ENCODE data around the gene CARNS1. TPM values are rescaled to one million over a fixed set of nuclear protein-coding genes. Genes with fewer than 3 reads are reported as not detected.

CARNS1 gene
- total and polyA plus RNA-seq, 7 experiments from 2014 or later = 0.53 to 14.2 (median 4.3) TPM

DNA sequence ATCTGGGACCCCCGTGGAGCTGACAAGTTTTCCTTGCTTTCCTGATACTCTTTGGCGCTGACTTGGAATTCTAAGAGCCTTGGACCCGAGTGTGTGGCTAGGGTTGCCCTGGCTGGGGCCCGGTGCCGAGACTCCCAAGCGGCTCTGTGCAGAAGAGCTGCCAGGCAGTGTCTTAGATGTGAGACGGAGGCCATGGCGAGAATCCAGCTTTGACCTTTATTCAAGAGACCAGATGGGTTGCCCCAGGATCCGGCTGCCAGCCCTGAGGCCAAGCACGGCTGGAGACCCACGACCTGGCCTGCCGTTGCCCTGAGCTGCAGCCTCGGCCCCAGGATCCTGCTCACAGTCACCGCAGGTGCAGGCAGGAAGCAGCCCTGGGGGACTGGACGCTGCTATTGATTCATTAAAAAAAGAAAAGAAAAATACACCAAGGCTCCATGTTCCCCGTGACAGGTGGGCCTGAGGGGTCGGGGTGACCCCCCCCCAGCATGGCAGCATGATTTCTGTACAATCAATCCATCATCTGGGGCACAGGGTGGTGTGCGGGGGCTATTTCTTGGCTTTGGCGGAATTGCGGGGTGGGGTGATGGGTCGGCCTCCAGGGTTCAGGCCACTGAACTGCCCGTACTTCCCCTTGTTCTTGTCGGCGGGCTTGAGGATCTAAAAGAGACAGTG is 17.4 kb upstream of the CARNS1 start:
- Histone ChIP-seq H3K9me3 (ENCODE audit: control insufficient read depth in 2 of 3, low read length in 3 of 3) (no peaks in the 10 kb centered on the region), H3K36me3 (ENCODE audit: control insufficient read depth in 2 of 3, insufficient read depth in 3 of 3, low read length in 3 of 3) (peaks cover 13 to 59% (median 14%) of the 10 kb centered on the region in 3 experiments), H3K4me1 (ENCODE audit: control insufficient read depth in 2 of 2, insufficient read depth in 2 of 2, low read length in 2 of 2) (peaks cover 39 to 50% of the 10 kb centered on the region in 2 donors), H3K4me3 (ENCODE audit: low read length) (no peak overlapping the region), H3K27ac (ENCODE audit: low read depth, low read length) (peak overlapping the region; percentile 75), H3K27me3 (ENCODE audit: control insufficient read depth in 2 of 2, insufficient read depth in 2 of 2, low read length in 2 of 2) (no peaks in the 10 kb centered on the region)
- Mint-ChIP-seq H3K36me3 (peaks cover 0 to 26% (median 0%) of the 10 kb centered on the region in 5 donors), H3K27me3 (no peaks in the 10 kb centered on the region), H3K9me3 (no peaks in the 10 kb centered on the region), H3K27ac (peak overlapping the region; percentile 44 to 94 (median 77)), H3K4me3 (peak overlapping the region; percentile 14 to 72 (median 48)), H3K4me1 (peaks cover 28 to 54% (median 42%) of the 10 kb centered on the region in 7 donors)
- intact Hi-C loops (cut with micrococcal nuclease) = no loop called here
- ChIA-PET POLR2A (interaction anchor here (1.1 to 25.4 kb wide), 6 partner anchors 11 to 154 kb away, joined by 3 to 1530 read pairs (median 4); partner anchors contain the start of genes CARNS1, PTPRCAP and RPS6KB2), CTCF (interaction anchor here (1.0 kb wide), 1 partner anchor 56 kb away, joined by 3 read pairs; no protein-coding TSS in a partner anchor)
- no peak for ATAC-seq
- no peak for DNase-seq

DNA sequence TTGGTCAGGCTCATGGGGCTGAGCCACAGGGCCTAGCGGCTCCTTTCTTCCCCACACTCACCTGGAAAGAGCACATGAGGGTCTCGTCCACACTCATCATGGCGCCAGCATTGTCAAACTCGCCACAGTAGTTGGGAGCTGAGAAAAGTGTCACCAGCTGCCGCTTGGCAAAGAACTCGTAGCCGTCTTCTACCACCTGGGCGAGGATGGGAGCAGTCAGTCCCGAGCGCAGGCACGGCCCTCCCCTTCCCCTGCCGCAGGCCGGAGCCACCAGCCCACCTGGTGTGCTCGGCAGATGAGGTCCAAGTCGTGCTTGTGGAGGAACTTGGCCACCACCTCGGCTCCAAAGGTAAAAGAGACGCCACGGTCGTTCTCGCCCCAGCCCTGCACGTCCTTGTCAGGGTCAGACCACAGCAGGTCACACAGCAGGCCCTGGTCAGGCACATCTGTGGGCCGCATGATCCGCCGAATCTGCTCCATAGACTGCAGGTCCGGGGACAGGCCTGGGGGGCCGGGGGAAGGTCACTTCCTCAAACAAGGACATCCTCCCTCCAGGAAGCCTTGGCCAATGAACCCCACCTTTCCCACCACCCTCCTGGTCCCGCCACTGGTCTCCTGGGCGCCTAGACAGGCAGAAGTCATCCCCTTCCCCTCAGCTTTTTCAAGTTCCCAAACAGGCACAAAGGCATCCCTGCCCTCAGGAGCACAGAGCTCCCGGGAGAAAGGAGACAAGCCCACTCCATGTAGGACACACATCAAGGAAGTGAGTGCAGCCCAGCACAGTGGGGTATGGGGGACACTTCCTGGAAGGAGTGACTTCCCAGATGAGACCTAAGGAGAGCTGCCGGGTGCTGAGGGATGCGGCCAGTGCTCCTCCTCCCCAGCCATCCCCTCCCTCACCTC is 16.6 kb upstream of the CARNS1 start:
- H3K36me3 Mint-ChIP-seq = peaks cover 0 to 27% (median 0%) of the 10 kb centered on the region in 5 donors

DNA sequence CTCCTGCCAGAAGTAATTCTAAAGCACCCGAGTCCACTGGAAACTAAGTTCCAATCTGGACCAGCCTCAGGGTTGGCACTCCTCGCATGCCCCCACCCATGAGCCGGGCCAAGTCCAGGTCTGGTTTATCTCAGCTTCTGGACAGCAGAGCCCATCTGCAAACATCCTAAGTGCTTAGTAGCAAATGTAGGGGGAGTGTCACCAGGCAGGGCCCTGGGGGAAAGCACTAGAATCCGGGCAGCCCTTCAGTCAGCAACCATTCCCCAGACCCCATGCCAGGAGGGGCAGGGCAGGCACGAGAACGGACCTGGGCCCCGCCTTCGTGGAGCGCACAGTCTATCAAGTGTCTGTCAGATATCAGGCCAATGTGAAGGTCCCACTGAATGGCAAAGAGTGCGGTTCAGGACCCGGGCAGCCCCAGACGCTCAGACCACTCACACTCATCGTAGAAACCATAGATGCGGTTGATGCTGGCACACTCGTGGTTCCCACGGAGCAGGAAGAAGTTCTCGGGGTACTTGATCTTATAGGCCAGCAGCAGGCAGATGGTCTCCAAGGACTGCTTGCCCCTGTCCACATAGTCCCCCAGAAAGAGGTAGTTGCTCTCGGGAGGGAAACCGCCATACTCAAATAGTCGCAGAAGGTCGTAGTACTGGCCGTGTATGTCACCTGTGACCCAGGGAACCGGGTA is 15.1 kb upstream of the CARNS1 start:
- DNase-seq (no peak), ATAC-seq (no peak)
- H3K27ac ChIP-seq (ENCODE audit: low read depth, low read length) = peak overlapping the region; percentile 81
- peaks cover 13 to 59% (median 14%) of the 10 kb centered on the region in 3 experiments for H3K36me3 ChIP-seq (ENCODE audit: control insufficient read depth in 2 of 3, insufficient read depth in 3 of 3, low read length in 3 of 3)
- CTCF ChIA-PET = interaction anchor here (0.9 to 6.4 kb wide), 13 partner anchors 9 to 230 kb away, joined by 3 to 67 read pairs (median 4); partner anchors contain the start of genes AIP, PITPNM1, PTPRCAP and RAD9A
- H3K4me1 Mint-ChIP-seq = peaks cover 22 to 55% (median 48%) of the 10 kb centered on the region in 7 donors
- H3K36me3 Mint-ChIP-seq = peaks cover 0 to 35% (median 4%) of the 10 kb centered on the region in 5 donors
- H3K4me3 ChIP-seq (ENCODE audit: low read length) = peak overlapping the region; percentile 79
- peaks cover 0 to 3% (median 0%) of the 10 kb centered on the region in 11 donors for H3K9me3 Mint-ChIP-seq
- H3K27me3 ChIP-seq (ENCODE audit: control insufficient read depth in 2 of 2, insufficient read depth in 2 of 2, low read length in 2 of 2) = no peaks in the 10 kb centered on the region
- peak overlapping the region; percentile 86 to 99 (median 92) for H3K4me3 Mint-ChIP-seq
- intact Hi-C loops (cut with micrococcal nuclease) = loop anchor here (5.0 kb wide), 2 partner anchors 128 to 232 kb away; no protein-coding TSS in a partner anchor
- peak overlapping the region; percentile 80 to 90 (median 84) for H3K27ac Mint-ChIP-seq
- POLR2A ChIA-PET = interaction anchor here (0.7 to 25.4 kb wide), 20 partner anchors 10 to 161 kb away, joined by 3 to 1530 read pairs (median 8); partner anchors contain the start of genes AIP, CARNS1, PITPNM1 and POLD4
- no peaks in the 10 kb centered on the region for H3K9me3 ChIP-seq (ENCODE audit: control insufficient read depth in 2 of 3, low read length in 3 of 3)
- H3K27me3 Mint-ChIP-seq = no peaks in the 10 kb centered on the region
- H3K4me1 ChIP-seq (ENCODE audit: control insufficient read depth in 2 of 2, insufficient read depth in 2 of 2, low read length in 2 of 2) = peaks cover 46 to 54% of the 10 kb centered on the region in 2 donors

More for the DNA sequence above, 16.6 kb upstream of the CARNS1 start:
- peak overlapping the region; percentile 75 for H3K27ac ChIP-seq (ENCODE audit: low read depth, low read length)
- ATAC-seq = no peak
- Mint-ChIP-seq H3K27ac (peak overlapping the region in 8 of 9 donors; percentile 4 to 92 (median 76)), H3K4me3 (peak overlapping the region in 9 of 10 donors; percentile 10 to 99 (median 60)), H3K9me3 (no peaks in the 10 kb centered on the region), H3K27me3 (no peaks in the 10 kb centered on the region), H3K4me1 (peaks cover 24 to 55% (median 43%) of the 10 kb centered on the region in 7 donors)
- peaks cover 13 to 59% (median 14%) of the 10 kb centered on the region in 3 experiments for H3K36me3 ChIP-seq (ENCODE audit: control insufficient read depth in 2 of 3, insufficient read depth in 3 of 3, low read length in 3 of 3)
- CTCF ChIA-PET = interaction anchor here (1.2 to 6.0 kb wide), 3 partner anchors 40 to 232 kb away, joined by 3 to 37 read pairs (median 4); partner anchors contain the start of gene PTPRCAP
- no peaks in the 10 kb centered on the region for H3K9me3 ChIP-seq (ENCODE audit: control insufficient read depth in 2 of 3, low read length in 3 of 3)
- peaks cover 44 to 54% of the 10 kb centered on the region in 2 donors for H3K4me1 ChIP-seq (ENCODE audit: control insufficient read depth in 2 of 2, insufficient read depth in 2 of 2, low read length in 2 of 2)
- intact Hi-C loops (cut with micrococcal nuclease) = no loop called here
- POLR2A ChIA-PET = interaction anchor here (1.1 to 25.4 kb wide), 8 partner anchors 10 to 122 kb away, joined by 3 to 1530 read pairs (median 6); partner anchors contain the start of genes CARNS1, PITPNM1, POLD4 and PTPRCAP
- H3K4me3 ChIP-seq (ENCODE audit: low read length) = no peak overlapping the region
- H3K27me3 ChIP-seq (ENCODE audit: control insufficient read depth in 2 of 2, insufficient read depth in 2 of 2, low read length in 2 of 2) = no peaks in the 10 kb centered on the region
- DNase-seq = no peak

DNA sequence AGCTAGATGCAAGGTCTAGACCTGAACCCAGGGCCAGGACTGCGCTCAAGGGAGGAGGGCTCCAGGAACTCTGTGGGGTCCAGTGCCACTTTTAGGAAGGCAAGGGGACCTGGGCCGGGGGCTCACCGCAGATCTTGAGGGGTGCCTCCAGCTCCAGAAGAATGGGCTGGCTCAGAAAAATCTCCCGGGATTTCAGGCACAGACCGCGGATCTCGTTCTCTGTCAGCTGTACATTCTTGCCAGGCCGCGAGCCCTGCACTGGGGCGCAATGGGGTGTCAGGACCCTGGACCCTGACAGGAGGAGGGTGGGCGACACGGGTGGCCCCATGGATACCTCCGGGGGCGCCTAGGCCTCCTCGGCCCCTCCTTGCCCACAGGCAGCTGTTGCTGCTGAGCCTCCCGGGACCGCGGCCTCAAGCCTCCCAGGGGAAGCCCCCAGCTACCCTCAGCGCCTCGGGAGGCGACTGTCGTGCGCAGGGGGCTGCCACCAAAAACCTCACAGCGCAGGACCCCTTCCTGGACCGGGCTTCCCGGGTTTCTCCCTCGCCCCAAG is 14.5 kb upstream of the CARNS1 start:
- peak overlapping the region; percentile 81 for H3K27ac ChIP-seq (ENCODE audit: low read depth, low read length)
- ChIA-PET POLR2A (interaction anchor here (0.5 to 25.4 kb wide), 28 partner anchors 8 to 747 kb away, joined by 3 to 1530 read pairs (median 6); partner anchors contain the start of genes AIP, ANKRD13D, CARNS1 and CDK2AP2), CTCF (interaction anchor here (0.7 to 6.4 kb wide), 18 partner anchors 9 to 104 kb away, joined by 3 to 67 read pairs (median 4); partner anchors contain the start of genes AIP, PITPNM1, POLD4 and PTPRCAP)
- H3K36me3 ChIP-seq (ENCODE audit: control insufficient read depth in 2 of 3, insufficient read depth in 3 of 3, low read length in 3 of 3) = peaks cover 14 to 61% (median 19%) of the 10 kb centered on the region in 3 experiments
- peak overlapping the region; percentile 86 to 99 (median 92) for H3K4me3 Mint-ChIP-seq
- peaks cover 0 to 3% (median 0%) of the 10 kb centered on the region in 11 donors for H3K9me3 Mint-ChIP-seq
- DNase-seq (peak in 1 of 9 donors; percentile 39), ATAC-seq (no peak)
- H3K4me3 ChIP-seq (ENCODE audit: low read length) = peak overlapping the region; percentile 79
- H3K9me3 ChIP-seq (ENCODE audit: control insufficient read depth in 2 of 3, low read length in 3 of 3) = no peaks in the 10 kb centered on the region
- peaks cover 22 to 59% (median 51%) of the 10 kb centered on the region in 7 donors for H3K4me1 Mint-ChIP-seq
- H3K27ac Mint-ChIP-seq = peak overlapping the region; percentile 80 to 90 (median 84)
- H3K27me3 ChIP-seq (ENCODE audit: control insufficient read depth in 2 of 2, insufficient read depth in 2 of 2, low read length in 2 of 2) = no peaks in the 10 kb centered on the region
- H3K4me1 ChIP-seq (ENCODE audit: control insufficient read depth in 2 of 2, insufficient read depth in 2 of 2, low read length in 2 of 2) = peaks cover 53 to 59% of the 10 kb centered on the region in 2 donors
- intact Hi-C loops (cut with micrococcal nuclease) = loop anchor here (1.0 to 5.0 kb wide), 7 partner anchors 10 to 231 kb away; partner anchors contain the start of genes RAD9A (in 2 of the 2), TMEM134 (in 2 of the 2), CDK2AP2 (in 1 of the 2) and POLD4 (in 1 of the 2)
- no peaks in the 10 kb centered on the region for H3K27me3 Mint-ChIP-seq
- peaks cover 0 to 38% (median 4%) of the 10 kb centered on the region in 5 donors for H3K36me3 Mint-ChIP-seq

DNA sequence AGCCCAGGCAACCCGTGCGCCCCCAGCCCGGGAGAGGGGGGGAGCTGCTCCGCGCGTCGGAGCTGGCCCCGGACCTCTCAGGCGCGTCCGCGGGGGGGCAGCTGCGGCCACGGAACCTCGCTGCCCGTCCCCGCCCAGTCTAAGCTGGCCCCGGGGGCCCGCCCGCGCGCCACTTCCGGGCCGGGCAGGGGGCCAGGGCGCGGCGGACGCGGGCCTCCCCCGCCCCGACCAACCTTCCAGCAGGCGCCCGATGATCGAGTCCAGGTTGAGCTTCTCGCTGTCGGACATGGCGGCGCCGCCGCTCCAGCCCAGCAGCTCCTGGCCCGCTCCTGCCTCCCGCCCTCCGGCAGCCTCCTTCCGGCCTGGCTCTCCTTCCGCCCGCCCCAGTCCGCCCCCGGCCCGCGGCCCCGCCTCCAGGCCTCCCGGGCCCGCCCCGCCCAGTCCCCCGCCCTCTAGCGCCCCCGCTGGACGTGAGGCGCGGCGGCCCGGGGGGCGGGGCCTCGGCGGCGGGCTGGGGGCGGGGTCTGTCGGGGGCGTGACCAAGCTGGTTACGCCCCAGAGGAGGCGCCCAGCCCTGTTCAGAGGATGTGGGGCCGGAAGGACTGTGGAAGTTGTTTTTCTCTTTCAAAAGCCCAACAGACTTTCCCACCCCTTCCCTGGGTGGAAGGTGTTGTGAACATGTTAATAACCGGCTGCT is 13.8 kb upstream of the CARNS1 start, which contains the start of gene PPP1CA:
Gene PPP1CA (minus strand): TSS at position 364 of the 697 bp plus-strand sequence. CDS start 76 bp downstream, at position 288.
- H3K9me3 ChIP-seq (ENCODE audit: control insufficient read depth in 2 of 3, low read length in 3 of 3) = no peaks in the 10 kb centered on the region
- Mint-ChIP-seq H3K4me3 (peak within 1 kb of the TSS; percentile 90 to 100 (median 96)), H3K4me1 (peaks cover 22 to 59% (median 52%) of the 10 kb centered on the region in 7 donors), H3K27me3 (no peaks in the 10 kb centered on the region), H3K9me3 (peaks cover 0 to 3% (median 0%) of the 10 kb centered on the region in 11 donors), H3K27ac (peak within 1 kb of the TSS; percentile 81 to 97 (median 95)), H3K36me3 (peaks cover 0 to 44% (median 4%) of the 10 kb centered on the region in 5 donors)
- ChIA-PET POLR2A (interaction anchor here (0.5 to 25.4 kb wide), 31 partner anchors 8 to 747 kb away, joined by 3 to 1530 read pairs (median 6); partner anchors contain the start of genes AIP, ANKRD13D, CARNS1 and CDK2AP2), CTCF (interaction anchor here (0.6 to 6.4 kb wide), 17 partner anchors 10 to 259 kb away, joined by 3 to 67 read pairs (median 4); partner anchors contain the start of genes AIP, PITPNM1, POLD4 and PTPRCAP)
- peak within 1 kb of the TSS; percentile 98 for H3K4me3 ChIP-seq (ENCODE audit: low read length)
- ATAC-seq (peak; percentile 93), DNase-seq (peak; percentile 87 to 99 (median 92))
- H3K36me3 ChIP-seq (ENCODE audit: control insufficient read depth in 2 of 3, insufficient read depth in 3 of 3, low read length in 3 of 3) = peaks cover 14 to 59% (median 19%) of the 10 kb centered on the region in 3 experiments
- peaks cover 55 to 63% of the 10 kb centered on the region in 2 donors for H3K4me1 ChIP-seq (ENCODE audit: control insufficient read depth in 2 of 2, insufficient read depth in 2 of 2, low read length in 2 of 2)
- intact Hi-C loops (cut with micrococcal nuclease) = loop anchor here (1.0 to 5.0 kb wide), 11 partner anchors 10 to 231 kb away; partner anchors contain the start of genes RAD9A (in 2 of the 2), TMEM134 (in 2 of the 2), AIP (in 1 of the 2) and CDK2AP2 (in 1 of the 2)
- no peaks in the 10 kb centered on the region for H3K27me3 ChIP-seq (ENCODE audit: control insufficient read depth in 2 of 2, insufficient read depth in 2 of 2, low read length in 2 of 2)
- peak within 1 kb of the TSS; percentile 87 for H3K27ac ChIP-seq (ENCODE audit: low read depth, low read length)

All from naive thymus-derived CD4-positive, alpha-beta T cell (primary cell).